Right renal pelvis (tissue), 4 donors: ENCODE measurements around the gene DENND4A. TPM values are rescaled to one million over a fixed set of nuclear protein-coding genes. Genes with fewer than 3 reads are reported as not detected.
A peak's percentile ranks its signal among the peaks of the same experiment; 100 is the strongest.
"Not testable (repeated sequence)": the region's sequence is repeated elsewhere in the genome, so short reads cannot be mapped to it uniquely, and the experiment has no call there.

Source experiments
- DNase-seq, 4 donors: peaks; one replicate each; pipeline ENCODE4 v3.0.0-alpha.2; 2013; ENCODE audit warnings: low read depth in 4 of 4, low spot score in 3 of 4, missing footprints in 1 of 4
- polyA plus RNA-seq, 4 donors: library from polyadenylated mRNA; unstranded; fragments of 120-200 nt; gene quantifications; one replicate each; pipeline ENCODE4 v1.2.1, GENCODE V29; 2013; ENCODE audit not compliant: insufficient read length in 4 of 4

DENND4A gene
- polyA plus RNA-seq, 4 donors, result 16.2 to 25.5 (median 17.1) TPM

- no peak for DNase-seq
Measured at GRCh38 chr15:65641768-65642475, 150.2 kb downstream of the DENND4A start.

- DNase-seq, result no peak
Measured at GRCh38 chr15:65639509-65639908, 152.6 kb downstream of the DENND4A start.

- DNase-seq, result peak; percentile 62 to 74 (median 68)
Measured at GRCh38 chr15:65638681-65639089, 153.4 kb downstream of the DENND4A start.

GRCh38 chr15:65638109-65638508, 154.0 kb downstream of the DENND4A start:
- no peak for DNase-seq

GRCh38 chr15:65634356-65634755, 157.7 kb downstream of the DENND4A start:
- DNase-seq, result no peak

GRCh38 chr15:65633752-65634151, 158.3 kb downstream of the DENND4A start:
- no peak for DNase-seq

GRCh38 chr15:65632780-65633375, 159.2 kb downstream of the DENND4A start:
- DNase-seq, result peak in 2 of 4 donors; percentile 14 to 23

- DNase-seq, result no peak
Measured at GRCh38 chr15:65631503-65631902, 160.6 kb downstream of the DENND4A start.

- no peak for DNase-seq
Measured at GRCh38 chr15:65630760-65631159, 161.3 kb downstream of the DENND4A start.

GRCh38 chr15:65629548-65629947, 162.5 kb downstream of the DENND4A start:
- DNase-seq, result no peak

- no peak for DNase-seq
Measured at GRCh38 chr15:65626856-65627255, 165.2 kb downstream of the DENND4A start.

- no peak for DNase-seq
Measured at GRCh38 chr15:65623103-65623502, 169.0 kb downstream of the DENND4A start.

GRCh38 chr15:65621638-65622037, 170.5 kb downstream of the DENND4A start, which contains the start of gene SLC24A1:
SLC24A1 (plus strand) TSS chr15:65621938; CDS start chr15:65624081, 2,143 bp downstream.
- DNase-seq, result no peak

GRCh38 chr15:65620833-65621232, 171.3 kb downstream of the DENND4A start:
- no peak for DNase-seq

- DNase-seq, result no peak
Measured at GRCh38 chr15:65619626-65620290, 172.3 kb downstream of the DENND4A start.

- no peak for DNase-seq
Measured at GRCh38 chr15:65618560-65619109, 173.5 kb downstream of the DENND4A start.

GRCh38 chr15:65615887-65616286, 176.2 kb downstream of the DENND4A start:
- DNase-seq, result not testable (repeated sequence)

- DNase-seq, result no peak
Measured at GRCh38 chr15:65612949-65613744, 178.9 kb downstream of the DENND4A start.

- no peak for DNase-seq
Measured at GRCh38 chr15:65612616-65612946, 179.5 kb downstream of the DENND4A start.

- DNase-seq, result no peak
Measured at GRCh38 chr15:65611888-65612615, 180.0 kb downstream of the DENND4A start.
